Loucy (cell line): Measurements from ENCODE around the gene PSMC1.
A peak's percentile ranks its signal among the peaks of the same experiment; 100 is the strongest.

ENCODE experiments used
- H2AFZ ChIP-seq: fragments of 200-600 bp; sonication (generic); 2 replicates; pipeline ENCODE4 v1.6.0; 2016; ENCODE audit warnings: antibody characterized with exemption, mild to moderate bottlenecking, low read length, moderate library complexity
- H3F3A ChIP-seq: fragments of 200-600 bp; 2 replicates; pipeline ENCODE4 v1.6.0; 2016; ENCODE audit warnings: antibody characterized with exemption, low read depth, mild to moderate bottlenecking
- H3K27me3 ChIP-seq: fragments of 200-600 bp; sonication (generic); 2 replicates; pipeline ENCODE4 v1.6.1; 2014; ENCODE audit warnings: low read length, mild to moderate bottlenecking; ENCODE audit not compliant: insufficient read depth, poor library complexity, severe bottlenecking
- H3K36me3 ChIP-seq: fragments of 200-600 bp; sonication (generic); 2 replicates; pipeline ENCODE4 v1.6.1; 2016; ENCODE audit warnings: low read length; ENCODE audit not compliant: insufficient read depth
- H3K4me1 ChIP-seq: fragments of 200-600 bp; sonication (generic); 2 replicates; pipeline ENCODE4 v1.5.1; 2014; ENCODE audit warnings: low read length, mild to moderate bottlenecking; ENCODE audit not compliant: insufficient read depth, poor library complexity, severe bottlenecking
- H3K4me2 ChIP-seq: fragments of 200-600 bp; sonication (generic); 2 replicates; pipeline ENCODE4 v1.6.0; 2014; ENCODE audit warnings: antibody characterized with exemption, low read length, low read depth, mild to moderate bottlenecking; ENCODE audit not compliant: poor library complexity, severe bottlenecking
- H3K4me3 ChIP-seq: fragments of 200-600 bp; sonication (generic); 2 replicates; pipeline ENCODE4 v1.5.1; 2014; ENCODE audit warnings: low read length, mild to moderate bottlenecking, mixed read lengths; ENCODE audit not compliant: poor library complexity, severe bottlenecking
- H3K79me2 ChIP-seq: fragments of 200-600 bp; sonication (generic); 2 replicates; pipeline ENCODE4 v1.6.1; 2014; ENCODE audit warnings: low read length; ENCODE audit not compliant: insufficient read depth
- H3K9ac ChIP-seq: fragments of 200-600 bp; sonication (generic); 2 replicates; pipeline ENCODE4 v1.6.0; 2014; ENCODE audit warnings: mild to moderate bottlenecking, low read depth, low read length, moderate library complexity; ENCODE audit not compliant: poor library complexity, severe bottlenecking
- H3K9me2 ChIP-seq: fragments of 200-600 bp; sonication (generic); replicated peaks from 2 replicates; pipeline ENCODE4 v1.6.1; 2016; ENCODE audit warnings: low read depth, low read length, mixed read lengths
- H3K9me3 ChIP-seq: fragments of 200-600 bp; sonication (generic); 2 replicates; pipeline ENCODE4 v1.6.1; 2014; ENCODE audit warnings: mild to moderate bottlenecking, antibody characterized with exemption, low read length, low read depth; ENCODE audit not compliant: insufficient read depth
- H4K20me1 ChIP-seq: fragments of 200-600 bp; sonication (generic); 2 replicates; pipeline ENCODE4 v1.6.0; 2014; ENCODE audit warnings: antibody characterized with exemption, low read length, mild to moderate bottlenecking; ENCODE audit not compliant: insufficient read depth, poor library complexity, severe bottlenecking
- EZH2phosphoT487 ChIP-seq: fragments of 200-600 bp; IDR thresholded peaks from 2 replicates; pipeline ENCODE4 v1.6.1; 2018; ENCODE audit warnings: antibody characterized with exemption, mild to moderate bottlenecking, moderate library complexity, borderline replicate concordance
- TF ChIP-seq, protein P1 (sequence below): fragments of 200-600 bp; sonication (generic); conservative IDR thresholded peaks from 2 replicates; pipeline ENCODE4 v1.5.1; 2014; ENCODE audit warnings: mild to moderate bottlenecking, antibody characterized with exemption, low read length

Gene PSMC1

DNA sequence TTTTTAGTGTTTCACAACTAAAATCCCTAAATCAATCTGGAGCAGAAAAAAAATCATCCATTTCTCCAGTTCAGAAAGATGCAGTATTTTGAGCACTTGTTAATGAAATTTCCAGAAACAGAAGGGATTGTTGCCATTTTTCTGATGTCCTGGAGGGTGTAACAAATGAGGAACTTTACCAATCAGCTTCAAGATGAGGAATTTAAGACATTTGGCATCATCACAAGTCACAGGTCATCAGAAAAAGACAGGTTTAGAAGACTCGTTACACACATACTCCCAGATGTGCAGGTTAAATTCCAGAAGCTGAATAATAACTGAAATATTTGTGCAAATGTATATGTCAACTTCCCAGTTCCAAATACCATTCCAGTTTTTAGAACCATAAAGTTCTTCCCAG, 482 bp upstream of the PSMC1 start:
- Histone ChIP-seq H4K20me1 (peaks cover 28% of the 10 kb centered on the region), H3K4me3 (peak overlapping the region; percentile 98), H3K9me2 (no peaks in the 10 kb centered on the region), H3K79me2 (peaks cover 37% of the 10 kb centered on the region), H2AFZ (peak overlapping the region; percentile 83), H3K4me2 (peak overlapping the region; percentile 74), H3K9ac (peak overlapping the region; percentile 99), H3K27me3 (peaks cover 36% of the 10 kb centered on the region), H3K4me1 (peaks cover 23% of the 10 kb centered on the region), H3F3A (no peaks in the 10 kb centered on the region), H3K36me3 (peaks cover 8% of the 10 kb centered on the region), H3K9me3 (no peaks in the 10 kb centered on the region)
- TF ChIP-seq, protein P1, sequence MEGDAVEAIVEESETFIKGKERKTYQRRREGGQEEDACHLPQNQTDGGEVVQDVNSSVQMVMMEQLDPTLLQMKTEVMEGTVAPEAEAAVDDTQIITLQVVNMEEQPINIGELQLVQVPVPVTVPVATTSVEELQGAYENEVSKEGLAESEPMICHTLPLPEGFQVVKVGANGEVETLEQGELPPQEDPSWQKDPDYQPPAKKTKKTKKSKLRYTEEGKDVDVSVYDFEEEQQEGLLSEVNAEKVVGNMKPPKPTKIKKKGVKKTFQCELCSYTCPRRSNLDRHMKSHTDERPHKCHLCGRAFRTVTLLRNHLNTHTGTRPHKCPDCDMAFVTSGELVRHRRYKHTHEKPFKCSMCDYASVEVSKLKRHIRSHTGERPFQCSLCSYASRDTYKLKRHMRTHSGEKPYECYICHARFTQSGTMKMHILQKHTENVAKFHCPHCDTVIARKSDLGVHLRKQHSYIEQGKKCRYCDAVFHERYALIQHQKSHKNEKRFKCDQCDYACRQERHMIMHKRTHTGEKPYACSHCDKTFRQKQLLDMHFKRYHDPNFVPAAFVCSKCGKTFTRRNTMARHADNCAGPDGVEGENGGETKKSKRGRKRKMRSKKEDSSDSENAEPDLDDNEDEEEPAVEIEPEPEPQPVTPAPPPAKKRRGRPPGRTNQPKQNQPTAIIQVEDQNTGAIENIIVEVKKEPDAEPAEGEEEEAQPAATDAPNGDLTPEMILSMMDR, result no peak
- no peak for TF ChIP-seq EZH2phosphoT487

- no peaks in the 10 kb centered on the region for H3K9me3 ChIP-seq
- no peak overlapping the region for H2AFZ ChIP-seq
- H3K4me3 ChIP-seq, result no peak overlapping the region
- H3K9ac ChIP-seq, result no peak overlapping the region
- no peak overlapping the region for H3K4me2 ChIP-seq
- H4K20me1 ChIP-seq, result peaks cover 8% of the 10 kb centered on the region
- no peaks in the 10 kb centered on the region for H3F3A ChIP-seq
- no peaks in the 10 kb centered on the region for H3K4me1 ChIP-seq
- H3K27me3 ChIP-seq, result no peaks in the 10 kb centered on the region
- H3K36me3 ChIP-seq, result peaks cover 82% of the 10 kb centered on the region
- H3K79me2 ChIP-seq, result peaks cover 5% of the 10 kb centered on the region
- H3K9me2 ChIP-seq, result no peaks in the 10 kb centered on the region
- TF ChIP-seq, protein P1, result no peak
- TF ChIP-seq EZH2phosphoT487, result no peak
These were observed 7.5 kb downstream of the PSMC1 start for GRCh38 chr14:90263748-90264449.

- Histone ChIP-seq H3K27me3 (no peaks in the 10 kb centered on the region), H2AFZ (no peak overlapping the region), H3K9ac (no peak overlapping the region), H3K9me3 (no peaks in the 10 kb centered on the region), H4K20me1 (no peaks in the 10 kb centered on the region), H3K36me3 (peaks cover 93% of the 10 kb centered on the region; the same call in 1 of the 2 replicates), H3F3A (no peaks in the 10 kb centered on the region), H3K9me2 (no peaks in the 10 kb centered on the region), H3K4me3 (no peak overlapping the region), H3K79me2 (no peaks in the 10 kb centered on the region), H3K4me2 (no peak overlapping the region), H3K4me1 (no peaks in the 10 kb centered on the region)
- no peak for TF ChIP-seq EZH2phosphoT487
- TF ChIP-seq, protein P1, result no peak
These were observed 10.2 kb downstream of the PSMC1 start for GRCh38 chr14:90266441-90267154.
